GM11168 (cell line): Measurements from ENCODE around the gene CACNB4.
"Not testable (repeated sequence)": the region's sequence is repeated elsewhere in the genome, so short reads cannot be mapped to it uniquely, and the experiment has no call there.

Experiments used
- in situ Hi-C: fragments of 300-500 bp; cut with MboI; formaldehyde crosslinking; loops from one replicate; pipeline ENCODE4 v1.12.0; 2022; ENCODE audit warnings: low sequenced_read_pairs; ENCODE audit not compliant: unreplicated experiment

CACNB4 gene

DNA sequence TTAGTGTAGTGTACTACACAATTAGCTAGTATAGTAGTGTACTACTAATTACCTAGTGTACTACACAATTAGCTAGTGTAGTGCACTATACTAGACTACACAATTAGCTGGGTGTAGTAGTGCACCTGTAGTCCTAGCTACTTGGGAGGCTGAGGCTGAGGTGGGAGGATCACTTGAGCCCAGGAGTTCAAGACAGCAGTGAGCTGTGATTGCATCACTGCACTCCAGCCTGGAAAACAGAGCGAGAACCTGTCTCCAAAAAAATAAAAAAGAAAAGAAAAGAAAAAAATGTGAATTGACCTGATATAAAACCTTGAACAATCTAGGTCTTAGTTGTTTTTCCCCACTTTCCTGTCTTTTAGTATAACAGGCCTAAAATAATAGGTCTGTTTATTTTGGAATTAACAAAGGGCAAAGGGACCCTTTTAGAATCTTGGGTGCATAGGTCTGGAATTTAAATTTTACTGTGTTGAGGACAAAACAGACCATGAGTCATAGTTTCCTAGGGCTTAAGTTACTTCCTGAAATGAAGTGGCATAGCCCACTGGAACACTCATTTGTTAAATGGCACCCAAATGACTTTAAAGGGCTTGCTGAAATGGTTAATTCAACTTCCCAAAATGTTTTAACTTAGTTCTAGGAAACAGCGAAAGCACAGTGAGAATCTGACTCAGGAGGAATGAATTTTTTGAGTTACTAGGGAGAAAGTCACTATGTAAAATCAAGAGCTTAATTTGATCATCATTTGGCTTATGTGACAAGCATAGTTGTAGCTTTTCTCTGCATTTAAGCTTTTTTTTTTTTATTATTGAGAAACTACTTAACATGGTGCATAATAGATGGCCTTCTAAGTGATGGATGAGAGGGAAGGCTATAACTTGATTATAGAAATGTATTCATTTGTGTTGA, 219.9 kb downstream of the CACNB4 start:
- in situ Hi-C loops: no loop called here

DNA sequence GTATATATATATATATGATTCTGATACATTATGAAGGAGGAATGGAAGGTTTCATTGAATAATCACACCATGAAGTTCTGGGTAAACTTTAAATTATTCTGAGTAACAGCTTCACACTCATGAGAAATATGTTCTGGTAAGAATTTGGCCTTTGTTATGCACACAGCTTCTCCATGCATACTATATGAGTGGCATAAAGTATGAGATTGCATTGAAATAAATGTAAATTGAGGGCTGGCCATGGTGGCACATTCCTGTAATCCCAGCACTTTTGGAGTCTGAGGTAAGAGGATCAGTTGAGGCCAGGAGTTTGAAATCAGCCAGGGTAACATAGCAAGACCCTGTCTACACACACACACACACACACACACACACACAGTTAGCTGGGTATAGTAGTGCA, 220.6 kb downstream of the CACNB4 start:
- in situ Hi-C loops: no loop called here

DNA sequence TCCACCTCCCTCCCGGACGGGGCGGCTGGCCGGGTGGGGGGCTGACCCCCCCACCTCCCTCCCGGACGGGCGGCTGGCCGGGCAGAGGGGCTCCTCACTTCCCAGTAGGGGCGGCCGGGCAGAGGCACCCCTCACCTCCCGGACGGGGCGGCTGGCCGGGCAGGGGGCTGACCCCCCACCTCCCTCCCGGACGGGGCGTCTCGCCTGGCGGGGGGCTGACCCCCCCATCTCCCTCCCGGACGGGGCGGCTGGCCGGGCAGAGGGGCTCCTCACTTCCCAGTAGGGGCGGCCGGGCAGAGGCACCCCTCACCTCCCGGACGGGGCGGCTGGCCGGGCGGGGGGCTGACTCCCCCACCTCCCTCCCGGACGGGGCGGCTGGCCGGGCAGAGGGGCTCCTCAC, 223.2 kb downstream of the CACNB4 start:
- in situ Hi-C loops: not testable (repeated sequence)

DNA sequence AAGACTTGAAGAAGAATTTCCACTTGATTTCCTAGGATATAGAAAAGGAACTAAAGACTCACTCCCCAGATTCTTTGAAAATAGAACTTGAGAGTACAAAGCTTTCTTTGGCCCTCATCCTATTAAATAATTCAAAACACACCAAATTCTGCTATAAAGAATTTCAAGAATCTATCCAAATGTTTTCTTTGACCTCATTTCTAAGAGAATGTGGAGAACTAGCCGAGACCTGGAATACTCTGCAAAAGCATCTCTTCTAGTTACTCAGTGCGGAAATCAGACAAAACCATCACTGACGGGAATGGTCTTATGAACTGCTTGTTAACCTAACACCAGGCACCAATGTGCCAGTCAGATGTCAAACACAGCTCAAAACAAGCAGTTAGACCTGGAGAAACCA, 226.4 kb downstream of the CACNB4 start:
- in situ Hi-C loops: no loop called here

DNA sequence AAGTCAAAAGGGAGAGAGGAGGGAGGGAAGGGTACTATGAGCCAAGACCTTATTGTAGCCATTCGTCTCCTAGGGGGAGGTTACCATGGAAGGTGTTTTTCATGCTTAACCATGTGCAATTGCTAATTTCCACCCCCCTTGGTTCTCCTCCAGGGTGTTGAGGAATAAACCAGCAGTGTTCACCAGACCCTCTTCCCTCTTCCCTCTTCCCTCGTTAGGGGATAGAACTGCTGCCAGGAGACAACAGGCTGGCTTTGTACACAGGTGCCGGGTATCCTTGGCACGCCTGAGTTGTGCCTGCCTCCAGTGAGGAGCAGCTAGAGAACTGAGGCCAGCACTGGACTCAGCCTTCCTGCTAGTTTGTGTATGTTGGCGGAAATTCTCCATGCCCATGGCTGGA, 229.6 kb downstream of the CACNB4 start:
- in situ Hi-C loops: no loop called here

DNA sequence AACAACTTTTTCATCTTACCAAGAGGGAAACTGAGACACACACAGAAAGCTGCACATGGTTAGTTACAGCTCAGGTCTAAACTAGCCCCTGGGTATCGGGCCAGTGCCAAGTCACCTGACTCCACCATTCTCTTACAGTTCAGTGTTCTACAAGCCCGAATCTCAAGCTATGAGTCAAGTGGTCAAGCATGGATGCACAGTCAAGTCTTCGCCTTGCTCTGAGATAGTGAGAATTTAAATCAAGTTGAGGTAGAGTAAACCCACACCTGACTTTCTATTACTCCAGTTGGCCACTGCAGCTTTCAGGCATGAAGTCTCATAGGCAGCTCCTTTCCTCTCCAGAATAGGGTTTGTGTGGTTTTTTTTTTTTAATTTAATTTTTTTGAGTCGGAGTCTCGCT, 236.1 kb downstream of the CACNB4 start:
- in situ Hi-C loops: no loop called here

DNA sequence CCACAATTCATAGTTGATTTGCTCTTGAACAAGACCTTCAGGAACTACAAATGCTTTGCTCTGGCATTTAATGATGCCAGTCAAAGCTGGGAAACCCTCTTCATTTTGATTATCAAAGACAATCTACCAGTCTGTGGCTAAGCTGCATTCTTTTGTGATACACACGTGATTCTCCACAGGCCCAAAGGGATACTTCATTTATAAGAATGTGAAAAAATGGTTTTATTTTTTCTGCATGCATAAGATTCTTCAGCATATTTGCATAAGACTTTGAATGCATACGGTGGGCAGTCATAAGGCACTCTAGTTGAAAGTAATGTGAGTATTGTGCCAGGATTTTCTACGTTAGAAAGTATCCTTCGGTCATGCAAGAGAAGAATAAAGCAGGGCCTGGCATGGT, 237.7 kb downstream of the CACNB4 start:
- in situ Hi-C loops: no loop called here

DNA sequence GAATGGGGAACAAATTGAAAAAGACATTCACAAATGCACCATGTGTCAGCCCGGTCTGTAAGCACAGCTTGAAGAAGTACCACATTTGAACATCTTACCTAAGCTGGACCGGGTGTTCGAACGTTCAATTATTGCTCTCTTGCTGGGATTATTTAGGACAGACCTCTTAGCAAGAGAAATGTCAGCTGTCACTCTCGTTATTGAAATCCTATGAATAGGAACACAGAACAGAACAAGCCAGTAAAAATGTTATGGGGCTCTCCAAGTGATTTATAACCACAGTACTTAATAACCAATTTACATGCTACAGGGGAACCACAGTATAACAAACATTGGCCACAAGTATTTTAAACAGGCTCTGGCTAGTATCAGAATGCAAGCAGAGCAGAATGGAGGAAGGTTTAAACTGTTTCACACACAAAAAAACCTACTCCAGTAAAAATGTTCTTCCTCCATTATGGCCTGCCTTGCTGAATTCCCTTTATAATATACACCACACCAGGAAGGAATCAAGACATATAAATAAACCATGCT, 238.2 kb downstream of the CACNB4 start:
- in situ Hi-C loops: no loop called here

DNA sequence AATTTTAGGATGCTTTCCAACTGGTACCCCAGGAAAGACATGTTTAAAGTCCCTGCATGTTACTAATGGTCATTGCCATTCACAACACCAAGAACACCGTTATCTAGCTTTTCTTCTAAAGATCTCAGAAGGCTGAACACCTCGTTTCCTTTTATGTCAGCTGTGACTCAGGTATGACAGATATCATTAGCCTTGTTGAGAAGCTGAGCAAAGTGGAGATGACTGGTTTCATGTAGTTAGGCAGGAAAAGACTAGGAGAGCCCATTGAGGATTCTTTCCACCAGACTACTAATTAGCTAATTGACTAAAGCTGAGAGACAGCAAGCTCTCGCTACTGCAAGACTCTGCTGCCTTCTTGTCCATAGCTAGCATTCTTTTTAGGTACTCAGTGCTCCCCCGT, 238.6 kb downstream of the CACNB4 start:
- in situ Hi-C loops: no loop called here

DNA sequence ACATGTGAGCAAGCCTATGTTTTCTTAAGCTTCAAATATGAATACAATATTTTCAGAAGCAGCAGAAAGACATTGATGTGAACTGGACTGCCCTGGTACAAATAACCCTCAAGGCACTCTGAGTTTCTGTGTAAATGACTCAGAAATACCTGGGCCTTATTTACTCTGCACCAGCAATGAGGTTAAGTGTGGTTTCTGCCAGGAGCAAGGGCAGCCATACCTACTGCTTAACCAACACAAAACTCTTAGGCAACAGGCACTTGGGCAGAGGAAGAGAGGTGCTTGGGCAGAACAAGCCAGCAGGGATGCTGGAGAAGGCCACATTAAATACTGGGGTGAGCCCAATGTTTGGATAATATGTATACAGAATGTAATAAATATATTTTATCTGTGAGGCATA, 241.2 kb downstream of the CACNB4 start:
- in situ Hi-C loops: no loop called here

DNA sequence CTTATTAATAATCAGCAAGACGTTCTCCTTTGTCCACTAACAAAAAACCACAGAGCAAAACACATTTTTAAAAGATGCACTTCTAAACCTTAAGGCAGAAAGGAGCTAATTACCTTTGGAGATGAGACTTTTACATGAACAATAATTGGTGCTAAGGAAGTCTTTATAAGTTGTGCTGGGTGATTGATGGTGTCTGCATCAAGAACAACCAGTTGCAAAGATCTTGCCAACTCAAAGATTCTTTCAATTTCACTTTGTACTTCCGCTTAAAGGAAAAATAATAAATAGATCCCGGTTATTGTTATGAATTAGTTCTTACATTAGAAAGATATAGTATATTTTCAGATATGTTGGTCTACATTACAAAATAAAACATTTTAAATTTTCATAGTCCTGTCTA, 243.7 kb downstream of the CACNB4 start:
- in situ Hi-C loops: no loop called here

DNA sequence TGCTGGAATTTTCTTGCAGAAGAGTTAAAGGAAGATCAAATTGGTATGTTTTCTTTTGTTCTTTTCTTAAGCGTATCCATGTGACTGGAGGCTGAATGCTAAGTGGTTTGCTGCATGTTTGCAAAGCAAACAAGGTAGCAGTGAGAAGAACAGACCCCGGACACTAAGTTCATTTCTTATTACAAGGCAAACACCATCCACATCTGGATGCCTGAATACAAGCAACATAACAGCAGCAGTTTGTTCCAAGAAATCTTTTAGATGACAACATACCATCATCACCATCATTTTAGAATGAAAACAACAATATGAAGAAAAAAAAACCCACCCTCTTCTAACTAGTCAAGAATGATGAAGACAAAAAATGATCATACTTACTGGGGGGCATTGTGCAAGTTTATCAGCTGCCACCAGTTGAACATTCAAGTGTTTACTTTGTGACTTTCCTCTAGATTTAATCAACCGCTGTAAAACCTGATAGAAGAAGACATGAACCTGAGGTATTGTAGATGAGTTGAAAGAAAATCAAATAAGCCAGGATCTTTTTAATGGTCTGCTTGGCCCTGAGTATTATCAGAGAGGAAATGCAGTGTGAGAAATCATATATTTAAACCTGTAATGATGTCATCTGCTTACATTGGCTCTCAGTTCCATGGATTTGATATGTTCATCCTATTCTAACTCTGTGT, 245.6 kb downstream of the CACNB4 start:
- in situ Hi-C loops: no loop called here

DNA sequence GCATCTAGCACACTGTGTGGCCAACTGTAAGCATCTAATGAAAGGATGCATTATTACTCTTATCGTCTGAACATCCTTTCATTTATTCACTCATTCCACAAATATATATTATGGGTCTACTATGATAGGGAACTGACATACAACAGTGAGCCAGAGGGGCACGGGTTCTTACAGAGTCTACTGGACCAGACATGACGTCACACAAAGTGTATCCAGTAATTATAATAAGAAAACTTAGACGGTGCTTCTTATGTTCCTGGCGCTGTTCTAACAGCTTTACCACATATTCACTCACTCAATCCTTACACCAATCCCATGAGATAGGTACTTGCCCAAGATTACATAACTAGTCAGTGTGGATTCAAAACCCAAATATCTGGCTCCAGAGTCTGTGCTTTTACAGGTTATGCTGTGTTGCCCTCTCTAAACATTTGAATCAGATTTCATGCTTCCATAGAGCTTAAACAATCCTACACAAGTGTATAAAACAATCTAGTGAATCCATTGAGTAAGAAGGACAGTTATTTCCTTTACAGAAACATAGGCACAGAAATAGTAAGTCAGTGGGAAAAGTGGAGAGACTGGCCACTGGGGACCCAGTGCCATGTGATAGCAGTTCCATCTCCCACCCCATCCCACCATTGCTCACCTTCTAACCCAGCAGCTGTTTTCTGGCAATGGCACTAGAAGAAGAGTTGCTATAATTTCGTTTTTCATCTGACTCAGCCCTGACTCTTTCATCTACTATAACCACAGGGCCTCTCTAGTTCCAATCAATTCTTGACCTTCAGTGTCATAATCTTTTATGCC, 246.4 kb downstream of the CACNB4 start:
- in situ Hi-C loops: no loop called here

DNA sequence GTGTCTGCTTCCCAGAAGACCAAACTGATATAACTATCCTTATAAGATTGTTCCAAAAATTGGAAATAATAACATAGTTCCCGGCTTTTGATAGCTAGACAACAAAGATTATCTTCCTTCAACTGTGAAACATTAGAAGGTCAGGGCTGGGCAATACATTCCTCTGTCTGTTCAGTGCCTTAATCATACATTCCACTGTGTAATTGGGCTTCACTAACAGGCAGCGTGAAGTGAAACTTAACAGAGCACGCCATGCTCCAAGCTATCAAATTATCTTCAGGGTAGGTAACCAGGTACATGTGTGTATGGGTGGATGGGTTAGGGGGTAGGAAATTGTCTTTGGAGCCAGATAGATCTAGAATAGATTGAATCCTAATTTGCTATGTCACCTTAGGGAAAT, 247.1 kb downstream of the CACNB4 start:
- in situ Hi-C loops: no loop called here

DNA sequence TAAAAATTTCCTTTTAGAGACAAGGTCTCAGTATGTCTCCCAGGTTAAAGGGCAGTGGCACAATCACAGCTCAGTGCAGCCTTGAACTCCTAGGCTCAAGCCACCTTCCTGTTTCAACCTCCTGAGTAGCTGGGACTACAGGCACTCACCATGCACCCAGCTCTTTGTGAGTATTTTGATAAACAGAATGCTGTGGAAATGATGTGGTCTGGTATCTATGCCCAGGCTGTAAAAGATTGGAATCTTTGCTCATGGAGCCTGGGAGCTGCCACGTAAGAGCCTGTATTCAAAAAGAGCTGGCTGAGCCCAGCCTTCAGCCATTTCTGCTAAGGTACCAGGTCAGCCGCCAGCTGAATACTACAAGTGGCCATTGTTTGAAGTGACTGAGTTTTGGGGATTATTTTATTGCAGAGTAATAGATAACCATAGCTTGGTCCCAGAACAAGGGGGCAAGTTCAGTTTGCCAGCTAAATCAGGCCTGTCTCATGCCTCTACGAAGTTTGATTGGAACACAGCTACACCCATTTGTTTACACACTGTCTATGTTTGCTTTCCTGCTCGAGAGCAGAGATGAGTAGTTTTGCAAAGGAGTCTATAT, 249.3 kb downstream of the CACNB4 start:
- in situ Hi-C loops: no loop called here

DNA sequence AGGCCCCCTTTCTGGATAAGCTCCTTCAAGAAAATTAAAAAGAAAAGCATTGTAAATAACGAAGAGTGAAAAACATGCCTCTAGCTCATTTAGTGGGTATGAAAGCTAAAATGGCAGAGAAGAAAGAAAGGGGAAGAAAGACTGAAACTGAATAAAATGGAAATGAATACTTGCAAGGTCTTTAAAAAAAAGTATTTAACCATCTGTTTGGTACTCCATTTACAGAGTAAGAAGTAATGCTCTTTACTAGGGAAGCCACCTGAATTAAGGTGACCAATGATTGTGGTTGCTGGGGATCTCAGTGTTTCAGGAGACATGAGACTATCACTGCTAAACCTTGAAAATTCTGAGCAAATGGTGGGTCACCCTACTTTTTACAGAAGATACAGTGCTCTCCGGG, 253.0 kb downstream of the CACNB4 start:
- in situ Hi-C loops: no loop called here

DNA sequence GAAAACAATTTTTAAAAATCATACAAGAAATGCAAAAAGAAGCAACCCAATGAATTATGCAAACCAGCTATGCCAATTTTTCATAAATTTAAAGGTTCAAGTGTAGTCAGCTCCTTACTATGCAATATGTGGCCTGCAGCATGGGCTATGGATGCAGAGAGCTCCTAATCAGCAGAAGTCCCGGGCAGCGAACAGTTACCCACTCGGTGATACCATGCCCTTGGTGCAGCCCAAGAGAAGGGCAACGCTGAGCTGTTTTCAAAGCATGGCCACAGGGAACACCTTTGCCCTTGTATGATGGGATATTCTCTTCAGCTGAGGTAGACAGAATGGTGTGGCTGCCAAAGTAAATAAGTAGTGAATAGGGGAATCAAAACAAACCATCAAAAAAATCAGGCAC, 253.4 kb downstream of the CACNB4 start:
- in situ Hi-C loops: no loop called here

DNA sequence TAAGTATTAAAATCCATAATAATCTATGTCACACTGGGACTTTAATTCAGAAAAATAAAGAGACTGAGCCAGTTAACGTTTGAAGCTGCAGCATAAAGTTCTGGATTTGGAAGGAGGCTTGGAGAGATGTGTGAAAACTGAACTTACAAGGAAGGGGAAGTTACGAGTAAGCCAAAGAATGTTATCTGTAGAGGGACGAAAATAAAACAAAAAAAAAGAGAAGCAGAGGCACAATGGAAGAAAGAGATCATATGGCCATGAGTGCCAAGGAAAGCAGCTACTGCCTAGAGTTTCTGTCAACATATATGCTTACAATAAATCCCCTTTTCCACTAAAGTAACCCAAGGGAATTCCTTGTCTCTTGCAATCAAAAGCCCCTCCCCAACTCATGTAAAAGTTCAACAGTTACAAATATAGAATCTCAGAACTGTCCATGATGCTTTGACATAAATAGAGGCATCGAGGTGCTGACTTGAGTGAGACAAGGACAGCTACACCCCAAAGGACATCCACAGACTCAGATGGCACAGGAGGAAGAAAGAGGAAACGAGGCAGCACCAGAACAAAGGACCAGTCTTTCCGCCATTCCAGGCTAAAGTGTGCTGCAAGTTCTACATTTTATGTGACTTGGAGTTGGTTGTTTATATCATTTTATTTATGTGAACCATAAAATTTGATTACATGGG, 254.5 kb downstream of the CACNB4 start:
- in situ Hi-C loops: no loop called here

DNA sequence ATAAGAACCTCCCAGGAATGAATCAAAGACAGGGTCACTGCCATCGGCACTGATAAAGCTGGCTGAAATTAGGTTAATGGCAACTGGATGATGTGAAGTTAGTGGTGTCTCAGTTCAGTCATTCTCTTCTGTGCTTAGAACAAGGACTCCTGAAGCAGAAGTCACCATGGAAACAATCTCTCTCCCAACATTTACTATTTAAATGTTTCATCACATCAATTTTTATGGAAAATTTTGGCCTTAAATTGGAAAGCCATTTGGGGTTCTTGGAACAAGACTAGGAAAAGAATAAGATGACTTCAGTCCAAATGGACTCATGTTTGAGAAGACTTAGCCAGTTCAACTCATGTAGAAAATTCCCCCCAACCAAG, 255.2 kb downstream of the CACNB4 start:
- in situ Hi-C loops: no loop called here
